ENCODE results near the gene ZNF474.

The ZNF474 gene

GRCh38 chr5:122170620-122171019, 41.3 kb downstream of the ZNF474 start:
- Histone ChIP-seq H3K27me3 (ENCODE audit: low read depth, low read length) (no peaks in the 10 kb centered on the region), H2AFZ (ENCODE audit: low read depth, low read length) (no peak overlapping the region), H3K4me1 (ENCODE audit: low read length) (peaks cover 3% of the 10 kb centered on the region; the same call in 1 of the 2 replicates), H3K4me2 (ENCODE audit: low read length) (no peak overlapping the region), H3K27ac (ENCODE audit: low read length) (no peak overlapping the region), H4K20me1 (ENCODE audit: insufficient read depth, low read length) (no peaks in the 10 kb centered on the region), H3K4me3 (ENCODE audit: low read length) (no peak overlapping the region), H3K36me3 (replicated peaks; ENCODE audit: low read depth, low read length) (no peaks in the 10 kb centered on the region), H3K9ac (ENCODE audit: low read length) (no peak overlapping the region), H3K79me2 (ENCODE audit: low read length) (no peaks in the 10 kb centered on the region), H3K9me3 (ENCODE audit: insufficient read depth, low read length) (no peaks in the 10 kb centered on the region)
- TF ChIP-seq, protein P1, sequence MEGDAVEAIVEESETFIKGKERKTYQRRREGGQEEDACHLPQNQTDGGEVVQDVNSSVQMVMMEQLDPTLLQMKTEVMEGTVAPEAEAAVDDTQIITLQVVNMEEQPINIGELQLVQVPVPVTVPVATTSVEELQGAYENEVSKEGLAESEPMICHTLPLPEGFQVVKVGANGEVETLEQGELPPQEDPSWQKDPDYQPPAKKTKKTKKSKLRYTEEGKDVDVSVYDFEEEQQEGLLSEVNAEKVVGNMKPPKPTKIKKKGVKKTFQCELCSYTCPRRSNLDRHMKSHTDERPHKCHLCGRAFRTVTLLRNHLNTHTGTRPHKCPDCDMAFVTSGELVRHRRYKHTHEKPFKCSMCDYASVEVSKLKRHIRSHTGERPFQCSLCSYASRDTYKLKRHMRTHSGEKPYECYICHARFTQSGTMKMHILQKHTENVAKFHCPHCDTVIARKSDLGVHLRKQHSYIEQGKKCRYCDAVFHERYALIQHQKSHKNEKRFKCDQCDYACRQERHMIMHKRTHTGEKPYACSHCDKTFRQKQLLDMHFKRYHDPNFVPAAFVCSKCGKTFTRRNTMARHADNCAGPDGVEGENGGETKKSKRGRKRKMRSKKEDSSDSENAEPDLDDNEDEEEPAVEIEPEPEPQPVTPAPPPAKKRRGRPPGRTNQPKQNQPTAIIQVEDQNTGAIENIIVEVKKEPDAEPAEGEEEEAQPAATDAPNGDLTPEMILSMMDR (IDR thresholded peaks at IDR 0.05; ENCODE audit: low read depth, low read length), result no peak
- no peak for TF ChIP-seq EZH2phosphoT487 (IDR thresholded peaks at IDR 0.05; ENCODE audit: low read depth)

- H3K4me1 ChIP-seq (ENCODE audit: low read length), result peaks cover 3% of the 10 kb centered on the region; the same call in 1 of the 2 replicates
- H3K4me3 ChIP-seq (ENCODE audit: low read length), result no peak overlapping the region
- H3K9me3 ChIP-seq (ENCODE audit: insufficient read depth, low read length), result no peaks in the 10 kb centered on the region
- no peak overlapping the region for H3K4me2 ChIP-seq (ENCODE audit: low read length)
- H3K79me2 ChIP-seq (ENCODE audit: low read length), result no peaks in the 10 kb centered on the region
- no peaks in the 10 kb centered on the region for H3K27me3 ChIP-seq (ENCODE audit: low read depth, low read length)
- no peak for TF ChIP-seq EZH2phosphoT487 (IDR thresholded peaks at IDR 0.05; ENCODE audit: low read depth)
- TF ChIP-seq, protein P1 (IDR thresholded peaks at IDR 0.05; ENCODE audit: low read depth, low read length), result no peak
- H3K27ac ChIP-seq (ENCODE audit: low read length), result no peak overlapping the region
- no peak overlapping the region for H2AFZ ChIP-seq (ENCODE audit: low read depth, low read length)
- H3K9ac ChIP-seq (ENCODE audit: low read length), result no peak overlapping the region
- no peaks in the 10 kb centered on the region for H3K36me3 ChIP-seq (replicated peaks; ENCODE audit: low read depth, low read length)
- no peaks in the 10 kb centered on the region for H4K20me1 ChIP-seq (ENCODE audit: insufficient read depth, low read length)
These were observed 42.9 kb downstream of the ZNF474 start for GRCh38 chr5:122172207-122172606.

DNA sequence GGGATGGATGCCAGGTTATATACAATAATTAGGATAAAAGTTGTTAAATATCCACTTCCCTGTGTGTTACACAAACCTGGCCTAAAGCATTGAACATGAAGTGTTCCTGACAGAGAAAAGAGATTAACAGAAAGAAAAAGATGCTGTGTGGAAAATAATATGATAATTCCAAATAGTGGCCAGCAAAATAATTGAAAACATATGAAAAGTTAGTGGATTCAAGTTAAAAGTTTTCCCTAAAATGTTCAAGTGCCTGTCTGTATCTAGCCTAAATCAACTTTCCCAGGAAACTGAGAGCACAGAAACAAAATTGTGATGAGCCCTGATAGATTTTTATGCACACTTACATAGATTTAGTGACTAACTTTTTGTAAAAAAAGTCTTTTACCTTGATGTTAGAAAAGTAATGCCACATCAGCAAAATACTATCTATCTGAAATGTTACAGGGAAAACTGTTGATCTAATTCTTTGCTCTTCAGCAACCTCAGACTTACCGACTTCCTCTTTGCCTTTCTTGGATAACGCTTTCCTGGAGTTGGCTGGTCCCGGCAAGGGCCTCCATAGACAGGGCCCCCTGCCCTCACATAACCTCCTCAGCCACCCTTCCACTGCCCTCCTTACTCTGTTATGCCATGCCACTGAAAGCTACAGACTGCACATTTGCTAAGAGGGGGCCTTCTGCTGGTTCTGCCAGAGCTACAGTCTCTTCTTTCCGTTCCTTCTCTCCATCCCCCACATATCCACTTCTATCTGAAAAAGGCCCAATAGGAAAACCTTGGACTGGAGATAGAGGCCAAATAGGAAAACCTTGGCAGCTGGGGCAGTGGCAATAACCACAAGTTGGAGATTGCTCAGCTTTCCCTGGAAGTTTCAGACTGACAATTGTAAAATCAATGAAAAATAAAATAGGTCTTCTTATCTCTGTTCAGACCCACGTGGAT, 44.4 kb downstream of the ZNF474 start:
- Histone ChIP-seq H3K9me3 (ENCODE audit: insufficient read depth, low read length) (no peaks in the 10 kb centered on the region), H3K4me3 (ENCODE audit: low read length) (no peak overlapping the region), H3K79me2 (ENCODE audit: low read length) (no peaks in the 10 kb centered on the region), H3K4me1 (ENCODE audit: low read length) (peaks cover 3% of the 10 kb centered on the region; the same call in 1 of the 2 replicates), H3K4me2 (ENCODE audit: low read length) (no peak overlapping the region), H3K9ac (ENCODE audit: low read length) (no peak overlapping the region), H3K27ac (ENCODE audit: low read length) (no peak overlapping the region), H3K36me3 (replicated peaks; ENCODE audit: low read depth, low read length) (no peaks in the 10 kb centered on the region), H3K27me3 (ENCODE audit: low read depth, low read length) (no peaks in the 10 kb centered on the region), H4K20me1 (ENCODE audit: insufficient read depth, low read length) (no peaks in the 10 kb centered on the region), H2AFZ (ENCODE audit: low read depth, low read length) (no peak overlapping the region)
- TF ChIP-seq EZH2phosphoT487 (IDR thresholded peaks at IDR 0.05; ENCODE audit: low read depth), result no peak
- TF ChIP-seq, protein P1 (IDR thresholded peaks at IDR 0.05; ENCODE audit: low read depth, low read length), result no peak

- Histone ChIP-seq H3K4me1 (ENCODE audit: low read length) (peaks cover 3% of the 10 kb centered on the region; the same call in 1 of the 2 replicates), H3K79me2 (ENCODE audit: low read length) (no peaks in the 10 kb centered on the region), H3K27ac (ENCODE audit: low read length) (no peak overlapping the region), H3K36me3 (replicated peaks; ENCODE audit: low read depth, low read length) (no peaks in the 10 kb centered on the region), H2AFZ (ENCODE audit: low read depth, low read length) (no peak overlapping the region), H4K20me1 (ENCODE audit: insufficient read depth, low read length) (no peaks in the 10 kb centered on the region), H3K4me3 (ENCODE audit: low read length) (no peak overlapping the region), H3K27me3 (ENCODE audit: low read depth, low read length) (no peaks in the 10 kb centered on the region), H3K9ac (ENCODE audit: low read length) (no peak overlapping the region), H3K9me3 (ENCODE audit: insufficient read depth, low read length) (no peaks in the 10 kb centered on the region), H3K4me2 (ENCODE audit: low read length) (no peak overlapping the region)
- no peak for TF ChIP-seq EZH2phosphoT487 (IDR thresholded peaks at IDR 0.05; ENCODE audit: low read depth)
- TF ChIP-seq, protein P1 (IDR thresholded peaks at IDR 0.05; ENCODE audit: low read depth, low read length), result no peak
These were observed 45.7 kb downstream of the ZNF474 start for GRCh38 chr5:122175091-122175490.

All from OCI-LY3 (cell line).